Measurements from ENCODE around the gene ZNRF2.

GRCh38 chr7:30391806-30392205 is 107.4 kb downstream of the ZNRF2 start:
- TF ChIP-seq POLR2A (IDR thresholded peaks at IDR 0.05; ENCODE audit: low read depth, low read length) (no peak), POLR2AphosphoS5 (IDR thresholded peaks at IDR 0.05; ENCODE audit: low read depth, low read length) (no peak), SPI1 (IDR thresholded peaks at IDR 0.05; ENCODE audit: low read depth, low read length) (no peak), TAF1 (IDR thresholded peaks at IDR 0.05; ENCODE audit: low read depth, low read length) (no peak), PAX5 (IDR thresholded peaks at IDR 0.05; ENCODE audit: insufficient read depth, low read length, severe bottlenecking) (no peak), POU2F2 (IDR thresholded peaks at IDR 0.05; ENCODE audit: low read depth, low read length) (no peak)

Measured in GM12891 (cell line).